NAMALWA (cell line): ENCODE data around the gene SLC25A6.
"Not testable (repeated sequence)": the region's sequence is repeated elsewhere in the genome, so short reads cannot be mapped to it uniquely, and the experiment has no call there.

ENCODE experiments used
- DNase-seq: peaks from one replicate; pipeline ENCODE4 v3.0.0-alpha.2; 2015; ENCODE audit warnings: low spot score

SLC25A6 gene

GRCh38 chrX:1389993-1390285 lies 2.0 kb downstream of the SLC25A6 start:
- no peak for DNase-seq

GRCh38 chrX:1389181-1389992 lies 2.5 kb downstream of the SLC25A6 start:
- DNase-seq = no peak

GRCh38 chrX:1388651-1389050 lies 3.3 kb downstream of the SLC25A6 start:
- no peak for DNase-seq

- DNase-seq = no peak
Measured at GRCh38 chrX:1387141-1387776, 4.7 kb downstream of the SLC25A6 start.

GRCh38 chrX:1386338-1387127 lies 5.4 kb downstream of the SLC25A6 start:
- no peak for DNase-seq

- DNase-seq = no peak
Measured at GRCh38 chrX:1385253-1386223, 6.4 kb downstream of the SLC25A6 start.

- DNase-seq = no peak
Measured at GRCh38 chrX:1384658-1385252, 7.2 kb downstream of the SLC25A6 start.

GRCh38 chrX:1380672-1381233 lies 11.2 kb downstream of the SLC25A6 start:
- no peak for DNase-seq

GRCh38 chrX:1378306-1378759 lies 13.6 kb downstream of the SLC25A6 start:
- no peak for DNase-seq

- no peak for DNase-seq
Measured at GRCh38 chrX:1368385-1368698, 23.6 kb downstream of the SLC25A6 start.

GRCh38 chrX:1366363-1366762 lies 25.6 kb downstream of the SLC25A6 start:
- not testable (repeated sequence) for DNase-seq

GRCh38 chrX:1361910-1362309 lies 30.0 kb downstream of the SLC25A6 start:
- DNase-seq = no peak

- no peak for DNase-seq
Measured at GRCh38 chrX:1361275-1361674, 30.6 kb downstream of the SLC25A6 start.

GRCh38 chrX:1360171-1360570 lies 31.7 kb downstream of the SLC25A6 start:
- DNase-seq = no peak

- no peak for DNase-seq
Measured at GRCh38 chrX:1359477-1359873, 32.4 kb downstream of the SLC25A6 start.

- no peak for DNase-seq
Measured at GRCh38 chrX:1358793-1359476, 33.0 kb downstream of the SLC25A6 start.

- DNase-seq = no peak
Measured at GRCh38 chrX:1357993-1358392, 33.9 kb downstream of the SLC25A6 start.

GRCh38 chrX:1355131-1356046 lies 36.5 kb downstream of the SLC25A6 start:
- DNase-seq = no peak
